A549 (cell line): Measurements from ENCODE around the gene SBF2. TPM values are rescaled to one million over a fixed set of nuclear protein-coding genes. Genes with fewer than 3 reads are reported as not detected.

Source experiments
- ATAC-seq, 2 experiments: fragments of 200-7000 bp in 1 of 2; fragments of >200 bp in 1 of 2; cut with Nextera tagmentation in 1 of 2; cut with Tn5 transposase in 1 of 2; 3 replicates each; pipeline versions ENCODE4 v1.8.0 to v1.9.1; 2018 to 2020; ENCODE audit warnings: mild to moderate bottlenecking in 1 of 2, moderate library complexity in 1 of 2
- CTCF ChIA-PET: fragments of 300-600 bp; sonication (Branson Sonifier 250); formaldehyde crosslinking; extraction: SDS; loops from one replicate; lab custom pipeline; 2021; ENCODE audit warnings: antibody characterized with exemption, inconsistent platforms; lab: Yijun Ruan, JAX
- POLR2A ChIA-PET: fragments of 350-600 bp; formaldehyde crosslinking; extraction: SDS; loops from one replicate; lab custom pipeline; 2021; ENCODE audit warnings: antibody characterized with exemption, inconsistent platforms; lab: Yijun Ruan, JAX
- DNase-seq, 2 experiments: peaks; one replicate each; pipeline versions ENCODE4 v3.0.0 to v3.0.0-alpha.2; 2011 to 2016; ENCODE audit warnings: low read depth in 1 of 2, low spot score in 1 of 2
- FAIRE-seq: peaks from 2 replicates; lab custom pipeline; 2011; peaks lifted over from hg19 to GRCh38; lab: Jason Lieb, UNC
- H3K27ac ChIP-seq, 2 experiments: fragments of >200 bp; sonication (Bioruptor Twin); formaldehyde crosslinking; 3 replicates each; pipeline ENCODE4 v1.5.1; 2016 to 2017
- H3K4me1 ChIP-seq: fragments of >200 bp; sonication (Bioruptor Twin); formaldehyde crosslinking; 3 replicates; pipeline ENCODE4 v1.6.1; 2016
- H3K4me2 ChIP-seq: fragments of >200 bp; sonication (Bioruptor Twin); formaldehyde crosslinking; 3 replicates; pipeline ENCODE4 v1.6.1; 2016
- H3K4me3 ChIP-seq: fragments of >200 bp; sonication (Bioruptor Twin); formaldehyde crosslinking; 3 replicates; pipeline ENCODE4 v1.5.1; 2016
- H3K9me3 ChIP-seq: fragments of >200 bp; sonication (Bioruptor Twin); formaldehyde crosslinking; 3 replicates; pipeline ENCODE4 v1.6.1; 2016
- CEBPB ChIP-seq, 2 experiments: fragments of >200 bp in 1 of 2; sonication (Bioruptor Twin) in 1 of 2; formaldehyde crosslinking in 1 of 2; IDR thresholded peaks; 2 replicates each; pipeline ENCODE4 v1.6.1; 2012 to 2016
- CTCF ChIP-seq: fragments of >200 bp; sonication (Bioruptor Twin); formaldehyde crosslinking; IDR thresholded peaks from 3 replicates; pipeline ENCODE4 v1.5.1; 2016
- EP300 ChIP-seq, 2 experiments: fragments of >200 bp; sonication (Bioruptor Twin); formaldehyde crosslinking; IDR thresholded peaks; 2 replicates in 1 of 2; 3 replicates in 1 of 2; pipeline ENCODE4 v1.6.1; 2016 to 2017
- FOSL2 ChIP-seq, 2 experiments: fragments of 450-650 bp in 1 of 2; fragments of >200 bp in 1 of 2; sonication (Bioruptor Twin) in 1 of 2; formaldehyde crosslinking; IDR thresholded peaks; 2 replicates each; pipeline versions ENCODE4 v1.5.0 to v1.6.1; 2016 to 2020; ENCODE audit warnings: mild to moderate bottlenecking in 1 of 2, moderate library complexity in 1 of 2
- GATA3 ChIP-seq: IDR thresholded peaks from 2 replicates; pipeline ENCODE4 v1.6.1; 2012; ENCODE audit warnings: borderline replicate concordance
- HES2 ChIP-seq: fragments of >200 bp; sonication (Bioruptor Twin); formaldehyde crosslinking; IDR thresholded peaks from 2 replicates; pipeline ENCODE4 v1.6.1; 2016
- MAFK ChIP-seq: fragments of 450-650 bp; IDR thresholded peaks from 2 replicates; pipeline ENCODE4 v1.6.1; 2014; ENCODE audit not compliant: partially characterized antibody
- PBX3 ChIP-seq: IDR thresholded peaks from 2 replicates; pipeline ENCODE4 v1.6.1; 2012
- RAD21 ChIP-seq, 2 experiments: fragments of >200 bp in 1 of 2; sonication (Bioruptor Twin) in 1 of 2; formaldehyde crosslinking in 1 of 2; IDR thresholded peaks in 1 of 2; conservative IDR thresholded peaks in 1 of 2; 2 replicates in 1 of 2; 3 replicates in 1 of 2; pipeline ENCODE4 v1.6.1; 2012 to 2018; ENCODE audit warnings: inconsistent platforms in 1 of 2
- SMC3 ChIP-seq: fragments of >200 bp; sonication (Bioruptor Twin); formaldehyde crosslinking; IDR thresholded peaks from 3 replicates; pipeline ENCODE4 v1.6.1; 2018; ENCODE audit warnings: inconsistent platforms
- USF2 ChIP-seq: fragments of 450-650 bp; IDR thresholded peaks from 2 replicates; pipeline ENCODE4 v1.6.1; 2014; ENCODE audit warnings: antibody characterized with exemption
- WGBS: methylation state at CpG from one replicate; pipeline ENCODE4 v1.1.6; 2017; ENCODE audit errors: missing lambda C conversion rate; 5-methylcytosine and 5-hydroxymethylcytosine counted together
- polyA plus RNA-seq, 4 experiments: library from polyadenylated mRNA; depleted of rRNA in 3 of 4; stranded (reverse); fragments of >200 nt; fragmentation: RNase III in 1 of 4; extraction: RNeasy Plus Mini Kit Qiagen cat#74134 plus additional on column Dnase treatment in 1 of 4; gene quantifications; 2 replicates in 3 of 4; 3 replicates in 1 of 4; pipeline ENCODE4 v1.2.3, GENCODE V29; 2011 to 2017
- TF ChIP-seq, protein P1 (sequence below): IDR thresholded peaks from 2 replicates; pipeline ENCODE4 v1.6.1; 2012

Gene SBF2
- polyA plus RNA-seq, 2 of the 4 experiments (the other 2 are of a cell fraction), result 11.1 to 49.6 TPM

- H3K4me3 ChIP-seq, result no peak overlapping the region
- FAIRE-seq, result peak; percentile 95
- peak; percentile 58 to 88 for DNase-seq
- H3K27ac ChIP-seq, result peak overlapping the region; percentile 53 to 69; a peak in 5 of 6 replicates
- H3K4me1 ChIP-seq, result peaks cover 59% of the 10 kb centered on the region
- CTCF ChIA-PET, result interaction anchor here (0.6 to 2.0 kb wide), 20 partner anchors 11 to 572 kb away, joined by 3 to 9 read pairs (median 3); partner anchors contain the start of gene ADM
- TF ChIP-seq GATA3 (peak; percentile 23; the same call in 1 of the 2 replicates), EP300 (IDR thresholded peaks at IDR 0.05) (no peak), RAD21 (conservative IDR thresholded peaks at IDR 0.05 in 1 of 2, IDR thresholded peaks at IDR 0.05 in 1 of 2) (peak; percentile 85 to 94), FOSL2 (IDR thresholded peaks at IDR 0.05) (no peak), FOSL2 (CRISPR knock-in tag; IDR thresholded peaks at IDR 0.05) (no peak), SMC3 (peak; percentile 86), PBX3 (no peak), USF2 (no peak), CTCF (peak; percentile 85), CEBPB (IDR thresholded peaks at IDR 0.05) (peak in 1 of 2 experiments; percentile 52; a peak in 1 of 4 replicates)
- TF ChIP-seq, protein P1, sequence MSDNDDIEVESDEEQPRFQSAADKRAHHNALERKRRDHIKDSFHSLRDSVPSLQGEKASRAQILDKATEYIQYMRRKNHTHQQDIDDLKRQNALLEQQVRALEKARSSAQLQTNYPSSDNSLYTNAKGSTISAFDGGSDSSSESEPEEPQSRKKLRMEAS, result peak; percentile 46; the same call in 1 of the 2 replicates
- TF ChIP-seq, all 56 proteins: peak for 6
- Histone ChIP-seq H3K9me3 (0 out of 3 replicates have a peak, but pooled peaks cover 5% of the 10 kb centered on the region), H3K4me2 (peak overlapping the region; percentile 9; the same call in 1 of the 3 replicates)
- 24% methylated on average over 4 of the region's 4 CpGs for WGBS
- POLR2A ChIA-PET, result interaction anchor here (0.7 kb wide), 1 partner anchor 443 kb away, joined by 3 read pairs; the partner anchor contains the start of gene ADM
- ATAC-seq, result peak; percentile 95 to 96
Observed at GRCh38 chr11:9861860-9862725, 431.9 kb downstream of the SBF2 start.

DNA sequence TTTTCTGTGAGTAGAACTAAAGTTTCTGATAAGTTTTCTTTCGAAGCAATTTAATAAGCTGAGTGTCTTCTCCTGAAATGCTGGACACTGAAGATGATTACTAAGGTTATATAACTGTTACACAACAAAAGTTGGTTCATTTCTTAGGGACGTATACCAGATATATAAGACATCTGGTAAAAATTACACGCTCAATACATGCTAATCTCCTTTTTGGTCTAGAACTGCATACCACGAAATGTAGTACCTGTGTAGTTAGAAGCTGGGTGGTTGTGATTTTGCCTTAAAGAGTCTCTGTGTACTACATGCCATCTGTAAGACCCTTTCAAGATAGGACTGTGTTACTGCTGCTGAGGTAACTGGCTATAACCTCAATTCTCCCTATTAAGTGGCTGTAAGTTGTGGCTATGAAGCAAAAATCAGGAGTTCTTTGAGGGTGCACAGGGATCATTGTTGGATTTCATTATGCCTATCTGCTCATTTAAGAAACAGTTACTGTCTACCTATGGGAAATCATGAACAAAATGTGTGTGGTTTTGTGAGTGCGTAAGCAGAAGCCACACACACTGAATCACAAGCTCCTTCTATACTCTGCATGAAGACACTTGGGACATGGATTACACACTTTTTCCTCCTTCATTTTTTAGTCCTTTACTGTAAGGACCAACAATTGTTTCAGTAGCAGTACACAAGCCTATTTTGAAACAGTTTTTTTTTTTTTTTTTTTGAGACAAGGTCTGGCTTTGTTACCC lies 434.3 kb downstream of the SBF2 start:
- Histone ChIP-seq H3K27ac (peak overlapping the region; percentile 60 to 69; a peak in 5 of 6 replicates), H3K9me3 (no peaks in the 10 kb centered on the region), H3K4me2 (peak overlapping the region; percentile 73), H3K4me3 (no peak overlapping the region), H3K4me1 (peaks cover 69% of the 10 kb centered on the region)
- ChIA-PET POLR2A (no interaction called here), CTCF (interaction anchor here (0.6 to 3.8 kb wide), 9 partner anchors 10 to 449 kb away, joined by 3 to 24 read pairs (median 4); no protein-coding TSS in a partner anchor)
- WGBS, result 87% methylated on average over 5 of the region's 5 CpGs
- ATAC-seq (no peak), DNase-seq (no peak), FAIRE-seq (no peak)
- TF ChIP-seq MAFK (no peak), EP300 (IDR thresholded peaks at IDR 0.05) (no peak), HES2 (no peak), CTCF (no peak)
